WI38 (cell line): ENCODE measurements around the gene LAMTOR2.

Source experiments
- H3K4me3 ChIP-seq: 2 replicates; pipeline ENCODE4 v1.5.1; 2011; ENCODE audit warnings: low read depth, mild to moderate bottlenecking, control low read depth, low read length
- CTCF ChIP-seq: IDR thresholded peaks from 2 replicates; pipeline ENCODE4 v1.5.1; 2012; ENCODE audit warnings: low read depth, mild to moderate bottlenecking, control low read depth, low read length

LAMTOR2 gene

GRCh38 chr1:156106624-156107488 is 52.3 kb downstream of the LAMTOR2 start:
- TF ChIP-seq CTCF = no peak
- 0 out of 2 replicates have a peak overlapping the region, but pooled peaks have one; percentile 26 for H3K4me3 ChIP-seq

- TF ChIP-seq CTCF = no peak
- no peak overlapping the region for H3K4me3 ChIP-seq
Measured at GRCh38 chr1:156108057-156108456, 53.5 kb downstream of the LAMTOR2 start.
